ENCODE data around the gene AP3D1.

DNA sequence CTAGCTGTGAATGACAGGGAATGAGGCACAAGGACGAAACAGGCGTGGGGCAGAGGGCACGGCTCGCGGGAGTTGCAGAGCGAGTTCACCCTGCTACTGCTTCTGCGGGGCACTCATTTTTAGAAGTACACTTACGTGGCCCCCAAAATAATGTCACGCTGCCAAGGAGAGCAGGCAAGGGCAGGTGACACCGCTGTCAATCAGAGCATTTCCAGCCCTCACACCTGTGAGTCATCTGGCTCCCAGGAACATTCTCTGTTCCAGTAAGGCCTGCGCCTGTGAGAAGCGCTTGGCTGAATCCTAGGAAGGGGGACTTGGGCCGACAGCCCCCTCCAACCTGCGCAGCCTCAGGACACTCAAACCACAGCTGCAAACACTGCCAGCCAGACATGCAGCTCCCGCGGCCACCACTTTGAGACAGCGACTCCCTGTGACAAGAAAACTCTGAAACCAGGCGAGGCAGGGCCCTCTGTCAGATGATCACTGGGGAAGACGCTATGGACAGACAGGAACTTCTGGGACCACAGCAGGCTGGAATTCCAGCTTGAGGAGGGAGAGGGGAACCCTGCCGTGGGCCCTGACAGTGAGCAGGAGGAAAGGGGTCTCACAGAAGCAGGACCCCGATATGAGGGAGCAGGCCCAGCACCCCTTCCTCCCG lies 25.1 kb upstream of the AP3D1 start:
- TF ChIP-seq POLR2A (IDR thresholded peaks at IDR 0.05; ENCODE audit: low read depth, low read length) = no peak
- TF ChIP-seq POLR2AphosphoS5 (IDR thresholded peaks at IDR 0.05; ENCODE audit: low read depth, low read length) = no peak
- TF ChIP-seq POU2F2 (IDR thresholded peaks at IDR 0.05; ENCODE audit: low read depth, low read length) = no peak
- no peak for TF ChIP-seq TAF1 (IDR thresholded peaks at IDR 0.05; ENCODE audit: low read depth, low read length)
- no peak for TF ChIP-seq PAX5 (IDR thresholded peaks at IDR 0.05; ENCODE audit: insufficient read depth, low read length, severe bottlenecking)

Data from GM12891 (cell line).